Endothelial cell of umbilical vein (primary cell): ENCODE results near the gene KAT6B. TPM values are rescaled to one million over a fixed set of nuclear protein-coding genes. Genes with fewer than 3 reads are reported as not detected.

Experiments
- BruUV-seq: library from RNA; stranded (reverse); fragments of 400-500 nt; replicated peaks from 2 replicates; lab custom pipeline; 2021; lab: Mats Ljungman, UMichigan
- CTCF ChIA-PET: fragments of 300-600, 350-600 bp; sonication (Branson Sonifier 250); formaldehyde crosslinking; loops from one replicate; lab custom pipeline; 2021; ENCODE audit warnings: antibody characterized with exemption, inconsistent platforms; lab: Charles Lee
- POLR2A ChIA-PET: fragments of 300-600, 350-600 bp; sonication (Branson Sonifier 250); formaldehyde crosslinking; loops from one replicate; lab custom pipeline; 2021; ENCODE audit warnings: antibody characterized with exemption, inconsistent platforms; lab: Charles Lee
- DNase-seq: peaks from one replicate; pipeline ENCODE4 v3.0.0-alpha.2; 2011; ENCODE audit warnings: low read depth, low spot score
- FAIRE-seq: peaks from 2 replicates; lab custom pipeline; 2011; peaks lifted over from hg19 to GRCh38; lab: Jason Lieb, UNC
- H2AFZ ChIP-seq: 2 replicates; pipeline ENCODE4 v1.6.0; 2012; ENCODE audit warnings: low read depth, low read length, control low read depth, inconsistent platforms
- H3K27ac ChIP-seq: 2 replicates; pipeline ENCODE4 v1.5.1; 2011; ENCODE audit warnings: low read depth, mild to moderate bottlenecking, control low read depth, low read length, moderate library complexity; ENCODE audit not compliant: insufficient read depth
- H3K27me3 ChIP-seq, 2 experiments: 2 replicates each; pipeline versions ENCODE4 v1.6.0 to v1.6.1; 2011; ENCODE audit warnings: low read length in 2 of 2, mixed read lengths in 1 of 2; ENCODE audit not compliant: control insufficient read depth in 2 of 2, insufficient read depth in 2 of 2
- H3K36me3 ChIP-seq, 2 experiments: 2 replicates in 1 of 2; 3 replicates in 1 of 2; pipeline ENCODE4 v1.5.1; 2011; ENCODE audit warnings: low read length in 2 of 2, mild to moderate bottlenecking in 1 of 2, moderate library complexity in 1 of 2; ENCODE audit not compliant: control insufficient read depth in 2 of 2, insufficient read depth in 2 of 2; ENCODE audit errors: extremely low read depth in 1 of 2
- H3K4me1 ChIP-seq: 3 replicates; pipeline ENCODE4 v1.5.1; 2011; ENCODE audit warnings: mild to moderate bottlenecking, low read length; ENCODE audit not compliant: control insufficient read depth, insufficient read depth; ENCODE audit errors: extremely low read depth
- H3K4me2 ChIP-seq: 2 replicates; pipeline ENCODE4 v1.6.1; 2011; ENCODE audit warnings: low read length, control low read depth, mixed read lengths; ENCODE audit not compliant: insufficient read depth
- H3K4me3 ChIP-seq, 3 experiments: fragments of 200-600 bp in 1 of 3; sonication (generic), shearing (Covaris generic) in 1 of 3; replicated peaks in 1 of 3; 2 replicates each; pipeline ENCODE4 v1.5.1; 2011 to 2016; ENCODE audit warnings: control low read depth in 3 of 3, low read length in 3 of 3, mild to moderate bottlenecking in 2 of 3, inconsistent platforms in 1 of 3, low read depth in 1 of 3, moderate library complexity in 1 of 3; ENCODE audit not compliant: insufficient read depth in 1 of 3
- H3K79me2 ChIP-seq: 2 replicates; pipeline ENCODE4 v1.6.0; 2012; ENCODE audit warnings: low read length, inconsistent platforms; ENCODE audit not compliant: control insufficient read depth, insufficient read depth
- H3K9ac ChIP-seq: replicated peaks from 2 replicates; pipeline ENCODE3; 2011; ENCODE audit warnings: low read length, control low read depth; ENCODE audit not compliant: insufficient read depth; ENCODE audit errors: extremely low read depth
- H3K9me1 ChIP-seq: replicated peaks from 3 replicates; pipeline ENCODE4 v1.6.0; 2011; ENCODE audit warnings: mild to moderate bottlenecking, low read length; ENCODE audit not compliant: control insufficient read depth, insufficient read depth; ENCODE audit errors: extremely low read depth
- H3K9me3 ChIP-seq: replicated peaks from 2 replicates; pipeline ENCODE4 v1.5.1; 2012; ENCODE audit warnings: low read length, inconsistent platforms; ENCODE audit not compliant: control insufficient read depth, insufficient read depth
- H4K20me1 ChIP-seq: replicated peaks from 2 replicates; pipeline ENCODE3; 2011; ENCODE audit warnings: mild to moderate bottlenecking, low read length; ENCODE audit not compliant: control insufficient read depth, insufficient read depth; ENCODE audit errors: extremely low read depth
- CTCF ChIP-seq, 2 donors: IDR thresholded peaks; 1 replicate in 1 of 2; 2 replicates in 1 of 2; pipeline ENCODE4 v1.5.1; 2011; ENCODE audit warnings: low read length in 2 of 2, mild to moderate bottlenecking in 2 of 2, moderate library complexity in 2 of 2, control low read depth in 1 of 2, inconsistent platforms in 1 of 2, low read depth in 1 of 2; ENCODE audit not compliant: insufficient read depth in 1 of 2; ENCODE audit errors: extremely low read depth in 1 of 2
- GATA2 ChIP-seq: IDR thresholded peaks from 2 replicates; pipeline ENCODE4 v1.7.0; 2011; ENCODE audit warnings: low read depth, mild to moderate bottlenecking, moderate library complexity, mixed read lengths, low read length; ENCODE audit not compliant: insufficient read length, insufficient read depth
- MAX ChIP-seq: IDR thresholded peaks from 2 replicates; pipeline ENCODE4 v1.6.1; 2011; ENCODE audit not compliant: insufficient read depth, insufficient read length
- POLR2A ChIP-seq: IDR thresholded peaks from 2 replicates; pipeline ENCODE4 v1.6.1; 2012; ENCODE audit warnings: low read depth, mild to moderate bottlenecking, control low read depth, low read length
- POLR2AphosphoS5 ChIP-seq: IDR thresholded peaks from 2 replicates; pipeline ENCODE4 v1.6.1; 2012; ENCODE audit warnings: low read depth, mild to moderate bottlenecking, control low read depth, low read length, moderate library complexity; ENCODE audit not compliant: insufficient read depth
- dilution Hi-C: fragments of 300-500 bp; cut with MboI; formaldehyde crosslinking; loops from one replicate; pipeline ENCODE4 v1.15.0; 2019; ENCODE audit warnings: low sequenced_read_pairs; ENCODE audit not compliant: extremely low pct_ligation_motif_present
- intact Hi-C: fragments of 100-400 bp; cut with micrococcal nuclease; formaldehyde crosslinking; loops from one replicate; pipeline ENCODE4 v1.10.0; 2022
- polyA plus RNA-seq, 4 experiments: library from polyadenylated mRNA; depleted of rRNA in 3 of 4; stranded (reverse) in 3 of 4; unstranded in 1 of 4; fragments of >200 nt; gene quantifications; 2 replicates each; pipeline versions ENCODE4 v1.2.1 to v1.2.3, GENCODE V29; 2011 to 2012; ENCODE audit warnings: missing spikeins in 1 of 4
- total RNA-seq: library from RNA; stranded (reverse); gene quantifications from 2 replicates; pipeline ENCODE4 v1.2.3, GENCODE V29; 2021

Gene KAT6B
- total and polyA plus RNA-seq, 2 donors (not counting 3 experiments of a cell fraction or from before 2014, with no cell fraction given), result 4.5 to 17.0 TPM

GRCh38 chr10:74825371-74826141, 844 bp upstream of the KAT6B start:
- peak overlapping the region; percentile 54 for H3K4me2 ChIP-seq
- no peak for DNase-seq
- no peaks in the 10 kb centered on the region for H3K9me1 ChIP-seq
- TF ChIP-seq GATA2 (no peak), POLR2A (peak; percentile 34), CTCF (IDR thresholded peaks at IDR 0.05; ENCODE audit: extremely low read depth in 1 of 2, insufficient read depth in 1 of 2, low read depth in 1 of 2, low read length in 2 of 2) (no peak), MAX (peak; percentile 48), POLR2AphosphoS5 (peak; percentile 36)
- peak overlapping the region; percentile 56 for H3K9ac ChIP-seq
- dilution Hi-C loops (no loop called here), intact Hi-C loops (loop anchor here (1.0 to 5.0 kb wide), 6 partner anchors 26 to 559 kb away; partner anchors contain the start of gene SAMD8)
- BruUV-seq, result no TSS peak
- peaks cover 5% of the 10 kb centered on the region for H3K79me2 ChIP-seq
- no peaks in the 10 kb centered on the region for H3K9me3 ChIP-seq
- H3K27ac ChIP-seq, result no peak overlapping the region
- H3K36me3 ChIP-seq, result no peaks in the 10 kb centered on the region
- H2AFZ ChIP-seq, result peak overlapping the region; percentile 99
- H4K20me1 ChIP-seq, result no peaks in the 10 kb centered on the region
- ChIA-PET CTCF (interaction anchor here (0.6 to 2.0 kb wide), 6 partner anchors 16 to 504 kb away, joined by 3 to 6 read pairs (median 3); no protein-coding TSS in a partner anchor), POLR2A (interaction anchor here (0.6 to 0.8 kb wide), 5 partner anchors 11 to 1330 kb away, joined by 3 to 7 read pairs (median 3); no protein-coding TSS in a partner anchor)
- no peaks in the 10 kb centered on the region for H3K27me3 ChIP-seq
- H3K4me3 ChIP-seq, result peak overlapping the region; percentile 34 to 71 (median 47)
- H3K4me1 ChIP-seq, result no peaks in the 10 kb centered on the region
- no peak for FAIRE-seq
